IPS-20b (cell line): ENCODE measurements around the gene MYO16.

Source experiments
- H3K27ac ChIP-seq: one replicate; pipeline ENCODE4 v1.5.1; 2013; ENCODE audit warnings: low read length
- H3K27me3 ChIP-seq: 2 replicates; pipeline ENCODE4 v1.6.1; 2013; ENCODE audit warnings: mild to moderate bottlenecking, low read length, inconsistent platforms; ENCODE audit not compliant: insufficient read depth
- H3K36me3 ChIP-seq: 2 replicates; pipeline ENCODE4 v1.6.1; 2013; ENCODE audit warnings: low read depth, mild to moderate bottlenecking, inconsistent platforms, low read length, moderate library complexity; ENCODE audit not compliant: insufficient read depth
- H3K4me1 ChIP-seq: 2 replicates; pipeline ENCODE4 v1.6.1; 2013; ENCODE audit warnings: mild to moderate bottlenecking, control low read depth, inconsistent platforms, low read length, moderate library complexity; ENCODE audit not compliant: insufficient read depth
- H3K4me3 ChIP-seq: 2 replicates; pipeline ENCODE4 v1.5.1; 2013; ENCODE audit warnings: mild to moderate bottlenecking, low read length, inconsistent platforms
- H3K9ac ChIP-seq: 2 replicates; pipeline ENCODE4 v1.6.1; 2013; ENCODE audit warnings: low read depth, mild to moderate bottlenecking, inconsistent platforms, low read length, moderate library complexity
- H3K9me3 ChIP-seq: 2 replicates; pipeline ENCODE4 v1.6.1; 2013; ENCODE audit warnings: mild to moderate bottlenecking, low read depth, low read length, inconsistent platforms; ENCODE audit not compliant: insufficient read depth

MYO16 gene

DNA sequence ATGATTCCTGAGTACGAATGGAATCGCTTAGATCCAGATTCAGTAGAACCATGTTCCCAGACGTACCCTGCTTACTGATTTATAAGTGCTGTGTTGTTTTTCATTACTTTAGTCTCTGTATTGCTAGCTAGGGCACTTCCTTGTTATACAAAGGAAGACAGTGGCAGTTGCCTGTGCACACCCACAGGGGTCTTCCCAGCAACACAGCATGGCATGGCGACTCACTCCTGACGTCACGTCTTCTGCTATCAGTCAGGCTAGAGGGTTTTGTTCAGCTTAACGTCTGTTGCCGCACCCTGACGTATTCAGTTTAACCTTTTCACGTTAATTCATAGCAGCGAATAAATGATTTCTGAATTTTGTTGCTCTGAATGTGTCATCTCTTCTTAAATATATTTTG, 295.1 kb downstream of the MYO16 start:
- H3K4me3 ChIP-seq = no peak overlapping the region
- no peaks in the 10 kb centered on the region; the same call in 1 of the 2 replicates for H3K27me3 ChIP-seq
- H3K4me1 ChIP-seq = no peaks in the 10 kb centered on the region
- no peak overlapping the region for H3K9ac ChIP-seq
- no peak overlapping the region for H3K27ac ChIP-seq
- H3K36me3 ChIP-seq = no peaks in the 10 kb centered on the region
- H3K9me3 ChIP-seq = no peaks in the 10 kb centered on the region

DNA sequence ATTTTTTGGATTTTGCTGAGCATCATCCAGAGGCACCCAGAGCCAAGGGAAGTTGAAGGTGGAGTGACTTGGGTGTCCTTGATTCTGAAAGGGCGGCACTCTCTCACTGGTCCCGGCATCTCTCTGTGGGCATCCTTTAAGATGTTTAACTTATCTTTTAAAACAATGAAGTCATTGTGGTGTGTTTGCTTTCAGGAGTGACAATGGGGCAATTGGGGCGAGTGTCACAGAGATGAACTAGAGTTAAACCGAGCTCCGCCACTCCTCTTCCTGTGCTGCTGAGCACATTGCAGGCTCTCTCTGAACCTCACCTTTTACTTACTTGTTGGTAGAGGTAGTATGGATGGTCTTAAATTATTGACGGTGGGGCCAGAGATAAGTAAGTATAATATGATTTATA, 295.7 kb downstream of the MYO16 start:
- Histone ChIP-seq H3K9ac (no peak overlapping the region), H3K27ac (no peak overlapping the region), H3K9me3 (no peaks in the 10 kb centered on the region), H3K27me3 (no peaks in the 10 kb centered on the region; the same call in 1 of the 2 replicates), H3K4me1 (no peaks in the 10 kb centered on the region), H3K36me3 (no peaks in the 10 kb centered on the region), H3K4me3 (no peak overlapping the region)

DNA sequence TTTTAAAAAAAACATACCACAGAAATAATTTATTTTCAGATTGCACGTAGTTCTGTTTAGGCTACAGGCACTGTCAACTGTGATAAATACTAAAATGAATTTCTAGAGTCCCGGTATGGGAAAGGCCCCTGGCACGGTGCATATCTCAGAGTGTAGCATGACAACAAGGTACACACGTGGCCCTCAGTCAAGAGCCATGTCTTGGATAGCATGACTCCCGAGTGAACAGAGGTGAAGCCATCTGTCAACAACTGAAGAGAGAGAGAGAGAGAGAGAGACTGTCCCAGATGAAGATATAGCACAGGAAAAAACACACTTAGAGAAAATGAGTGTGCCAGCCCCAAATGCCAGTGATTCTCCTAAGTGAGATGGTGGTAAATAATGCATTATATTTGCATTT, 297.5 kb downstream of the MYO16 start:
- no peak overlapping the region for H3K9ac ChIP-seq
- no peaks in the 10 kb centered on the region for H3K9me3 ChIP-seq
- no peaks in the 10 kb centered on the region; the same call in 1 of the 2 replicates for H3K27me3 ChIP-seq
- no peak overlapping the region for H3K27ac ChIP-seq
- no peaks in the 10 kb centered on the region for H3K36me3 ChIP-seq
- H3K4me1 ChIP-seq = no peaks in the 10 kb centered on the region
- H3K4me3 ChIP-seq = no peak overlapping the region

DNA sequence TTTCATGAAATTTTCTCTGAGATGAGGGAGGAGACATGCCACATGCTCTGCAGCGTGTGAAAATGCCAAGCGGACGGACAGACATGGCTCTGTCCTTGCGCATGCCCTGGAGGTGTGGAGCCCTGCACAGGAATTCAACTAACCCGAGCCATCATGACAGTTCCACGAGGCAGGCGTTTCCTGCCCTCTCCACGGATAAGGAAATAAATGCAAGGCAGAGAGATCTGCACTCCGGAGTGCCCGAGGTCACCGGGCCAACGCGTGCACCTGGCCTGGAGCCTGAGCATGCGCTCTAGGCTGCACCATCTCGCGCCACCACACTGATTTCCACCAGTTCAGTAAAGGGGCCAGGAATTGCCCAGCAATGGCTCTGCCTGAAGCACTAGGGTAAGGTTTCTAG, 298.2 kb downstream of the MYO16 start:
- Histone ChIP-seq H3K4me1 (no peaks in the 10 kb centered on the region), H3K9me3 (no peaks in the 10 kb centered on the region), H3K27ac (no peak overlapping the region), H3K27me3 (no peaks in the 10 kb centered on the region; the same call in 1 of the 2 replicates), H3K4me3 (no peak overlapping the region), H3K9ac (no peak overlapping the region), H3K36me3 (no peaks in the 10 kb centered on the region)

DNA sequence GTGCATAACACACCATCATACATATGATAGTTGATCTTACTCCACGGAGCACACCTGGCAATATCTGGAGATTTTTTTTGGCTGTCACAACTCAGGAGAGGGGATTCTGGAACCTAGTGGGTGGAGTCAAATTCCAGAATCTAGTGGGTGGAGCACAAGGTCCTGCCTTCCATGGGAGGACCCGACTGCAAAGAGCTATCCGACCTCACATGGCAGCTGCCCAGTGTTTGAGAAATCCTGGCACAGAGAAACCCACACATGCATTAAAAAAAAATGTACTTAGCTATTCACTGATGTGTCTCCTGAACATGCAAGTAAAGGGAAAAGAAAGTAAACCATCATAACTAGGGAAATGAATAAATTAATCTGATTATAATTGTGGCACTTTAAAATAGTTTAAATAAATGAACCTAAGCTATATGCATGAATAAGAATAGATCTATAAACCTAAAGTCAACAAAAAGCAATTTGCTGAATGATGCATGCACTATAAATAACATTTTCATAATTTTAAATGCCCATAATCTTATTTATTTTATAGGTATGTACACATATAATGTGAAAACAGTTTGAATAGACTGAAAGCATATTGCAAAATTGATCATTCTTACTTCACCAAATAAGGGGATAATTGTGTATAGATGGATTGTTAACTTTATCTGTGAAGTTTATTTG, 300.3 kb downstream of the MYO16 start:
- no peaks in the 10 kb centered on the region for H3K36me3 ChIP-seq
- no peak overlapping the region for H3K9ac ChIP-seq
- H3K4me3 ChIP-seq = no peak overlapping the region
- no peaks in the 10 kb centered on the region for H3K27me3 ChIP-seq
- H3K27ac ChIP-seq = no peak overlapping the region
- H3K9me3 ChIP-seq = no peaks in the 10 kb centered on the region; the same call in 1 of the 2 replicates
- no peaks in the 10 kb centered on the region for H3K4me1 ChIP-seq

DNA sequence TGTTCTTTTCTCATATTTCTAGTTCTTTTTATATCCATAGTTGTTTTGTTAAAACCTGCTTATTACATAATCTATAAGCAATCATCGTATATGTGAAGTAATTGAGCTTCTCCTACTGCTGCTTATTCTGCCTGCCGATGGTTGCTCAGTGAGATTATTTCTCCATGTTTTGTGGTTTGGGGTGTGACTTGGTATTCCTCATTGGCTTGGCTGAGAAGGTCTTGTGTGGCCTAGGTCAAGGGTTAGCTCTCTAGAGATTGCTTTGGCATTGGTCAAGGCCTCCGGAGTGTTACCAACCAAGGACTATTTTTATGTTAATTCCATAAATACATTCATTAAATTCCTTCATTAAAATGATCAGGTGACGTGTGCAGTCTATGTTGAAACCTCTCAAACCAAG, 302.8 kb downstream of the MYO16 start:
- Histone ChIP-seq H3K27ac (no peak overlapping the region), H3K36me3 (no peaks in the 10 kb centered on the region), H3K27me3 (no peaks in the 10 kb centered on the region), H3K9ac (no peak overlapping the region), H3K4me3 (no peak overlapping the region), H3K9me3 (no peaks in the 10 kb centered on the region; the same call in 1 of the 2 replicates), H3K4me1 (no peaks in the 10 kb centered on the region)

DNA sequence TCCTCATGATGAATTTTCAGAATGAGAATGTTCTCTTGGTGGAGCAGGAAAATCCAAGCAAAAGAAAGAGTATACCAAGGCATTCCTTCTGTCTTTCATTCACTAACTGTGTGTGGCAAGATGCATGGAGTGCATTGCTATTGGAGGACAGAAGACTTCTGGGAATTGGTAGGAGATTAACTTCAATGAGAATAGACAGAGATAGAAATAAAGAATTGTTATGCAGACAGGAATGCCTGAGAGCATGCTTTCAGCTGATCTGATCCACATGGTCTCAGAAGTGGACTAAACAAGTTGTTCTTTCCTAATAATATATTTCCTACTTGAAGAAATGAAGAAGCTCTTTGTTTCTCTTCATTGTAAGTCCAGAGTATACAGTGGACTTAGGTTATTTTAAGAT, 303.6 kb downstream of the MYO16 start:
- no peaks in the 10 kb centered on the region for H3K27me3 ChIP-seq
- H3K4me3 ChIP-seq = no peak overlapping the region
- H3K9me3 ChIP-seq = no peaks in the 10 kb centered on the region; the same call in 1 of the 2 replicates
- no peaks in the 10 kb centered on the region for H3K4me1 ChIP-seq
- H3K9ac ChIP-seq = no peak overlapping the region
- H3K27ac ChIP-seq = no peak overlapping the region
- H3K36me3 ChIP-seq = no peaks in the 10 kb centered on the region

DNA sequence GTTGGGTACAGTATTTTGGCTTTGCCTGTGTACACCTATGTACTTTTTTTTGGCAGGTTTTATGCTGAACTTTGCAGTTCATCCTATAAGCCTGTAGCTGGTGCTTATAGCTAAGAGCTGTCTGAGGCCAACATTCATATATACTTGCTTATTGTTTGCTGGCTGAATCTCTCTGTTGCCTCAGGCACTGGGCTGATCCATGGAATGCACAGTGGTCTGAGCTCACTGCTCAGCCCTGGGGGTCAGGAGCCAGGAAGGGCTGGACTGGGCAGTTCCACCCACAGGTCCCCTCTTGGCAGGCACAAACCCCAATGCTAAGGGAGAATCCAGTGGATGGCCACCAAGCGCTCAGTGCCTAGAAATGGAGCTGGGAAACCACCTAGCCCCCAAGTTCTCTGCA, 308.7 kb downstream of the MYO16 start:
- Histone ChIP-seq H3K27ac (no peak overlapping the region), H3K4me3 (no peak overlapping the region), H3K27me3 (no peaks in the 10 kb centered on the region), H3K36me3 (no peaks in the 10 kb centered on the region), H3K4me1 (no peaks in the 10 kb centered on the region), H3K9ac (no peak overlapping the region), H3K9me3 (no peaks in the 10 kb centered on the region; the same call in 1 of the 2 replicates)

DNA sequence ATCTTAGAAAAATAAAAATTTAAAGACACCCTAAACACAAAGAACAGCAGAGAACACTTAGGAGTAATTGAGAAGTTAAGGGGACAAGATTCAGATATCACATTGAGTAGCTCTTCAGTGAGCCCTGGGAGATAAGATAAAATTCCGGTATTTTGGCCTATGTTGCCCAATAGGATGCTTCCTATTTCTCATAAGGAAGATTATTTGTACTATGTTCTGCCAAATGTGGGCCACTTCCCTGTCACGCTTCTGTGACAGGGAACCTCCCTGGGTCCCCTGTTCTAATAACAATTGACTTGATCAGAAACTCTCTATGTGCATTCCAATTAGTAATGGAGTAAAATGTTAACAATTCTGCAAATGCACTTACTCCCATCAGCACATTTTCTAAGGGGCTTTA, 310.7 kb downstream of the MYO16 start:
- Histone ChIP-seq H3K9ac (no peak overlapping the region), H3K4me3 (no peak overlapping the region), H3K27me3 (no peaks in the 10 kb centered on the region), H3K9me3 (no peaks in the 10 kb centered on the region), H3K36me3 (no peaks in the 10 kb centered on the region), H3K4me1 (no peaks in the 10 kb centered on the region), H3K27ac (no peak overlapping the region)

DNA sequence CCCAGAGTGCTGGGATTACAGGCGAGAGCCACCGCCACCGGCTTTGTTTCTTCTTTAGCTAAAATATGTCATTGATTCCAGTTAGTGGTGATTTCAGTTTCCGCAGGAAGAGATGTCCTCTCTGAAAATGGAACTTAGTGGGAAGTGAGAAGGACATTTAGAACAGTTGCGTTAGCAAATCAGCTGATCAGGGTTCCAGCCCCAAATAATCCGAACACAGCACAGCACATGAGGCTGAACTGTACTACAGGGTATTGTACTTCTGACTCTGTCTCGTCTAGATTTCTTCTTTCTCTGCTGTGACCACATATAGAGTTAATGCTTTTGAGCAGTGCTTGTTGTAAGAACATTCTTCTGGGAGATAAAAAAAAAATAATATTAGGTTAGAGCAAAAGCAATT, 314.4 kb downstream of the MYO16 start:
- Histone ChIP-seq H3K27ac (no peak overlapping the region), H3K4me3 (no peak overlapping the region), H3K9me3 (no peaks in the 10 kb centered on the region), H3K4me1 (no peaks in the 10 kb centered on the region), H3K27me3 (no peaks in the 10 kb centered on the region), H3K36me3 (no peaks in the 10 kb centered on the region), H3K9ac (no peak overlapping the region)

DNA sequence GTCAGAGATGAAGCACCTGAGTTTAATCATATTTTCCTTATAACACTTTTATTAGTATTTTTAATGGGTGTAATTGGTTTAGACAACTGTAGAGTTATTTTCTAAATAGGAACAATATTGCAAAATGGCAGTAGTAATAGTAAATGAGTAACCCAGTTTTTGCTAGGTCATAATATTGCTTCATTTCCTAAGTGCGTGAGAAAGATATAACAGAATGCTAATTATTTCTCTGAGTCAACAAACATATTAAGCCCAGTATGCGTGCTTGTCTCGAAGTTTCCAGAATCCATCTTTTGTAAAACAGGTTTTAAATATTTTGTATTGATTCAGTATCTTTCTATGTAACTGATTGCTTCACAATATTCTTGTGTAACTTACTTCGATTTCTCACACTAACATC, 315.3 kb downstream of the MYO16 start:
- no peak overlapping the region for H3K9ac ChIP-seq
- no peak overlapping the region for H3K4me3 ChIP-seq
- no peaks in the 10 kb centered on the region for H3K4me1 ChIP-seq
- H3K36me3 ChIP-seq = no peaks in the 10 kb centered on the region
- no peaks in the 10 kb centered on the region for H3K9me3 ChIP-seq
- no peaks in the 10 kb centered on the region for H3K27me3 ChIP-seq
- no peak overlapping the region for H3K27ac ChIP-seq

DNA sequence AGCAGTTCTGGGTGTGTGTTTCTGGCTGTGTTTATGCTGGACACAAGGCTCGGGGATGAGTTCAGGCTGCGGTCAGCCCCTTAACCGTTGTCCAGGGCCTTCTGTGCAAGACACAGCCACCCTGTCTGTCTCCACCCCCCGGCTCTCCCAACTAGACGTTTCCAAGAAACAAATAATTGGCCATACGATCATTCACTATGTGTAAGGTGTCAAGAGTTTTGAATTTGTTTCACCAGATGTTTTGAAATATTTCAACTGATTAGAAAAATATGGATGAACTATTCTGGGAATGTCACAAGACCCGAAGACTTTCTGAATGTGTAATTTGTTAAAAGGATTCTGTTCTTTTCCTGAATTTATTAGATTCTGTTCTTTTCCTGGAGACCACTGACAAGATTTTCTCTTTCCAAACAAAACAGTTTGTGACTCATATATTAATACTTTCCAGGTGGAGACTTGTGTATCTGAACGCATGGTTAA, 318.2 kb downstream of the MYO16 start:
- Histone ChIP-seq H3K4me1 (no peaks in the 10 kb centered on the region), H3K27me3 (no peaks in the 10 kb centered on the region), H3K4me3 (no peak overlapping the region), H3K9ac (no peak overlapping the region), H3K36me3 (no peaks in the 10 kb centered on the region), H3K27ac (no peak overlapping the region), H3K9me3 (no peaks in the 10 kb centered on the region)
